GM21367 (cell line): ENCODE data around the gene MTMR12.
"Not testable (repeated sequence)": the region's sequence is repeated elsewhere in the genome, so short reads cannot be mapped to it uniquely, and the experiment has no call there.

Source experiments
- ATAC-seq: cut with Tn5 transposase; IDR thresholded peaks from one replicate; pipeline ENCODE4 v1.9.1; 2021; ENCODE audit not compliant: unreplicated experiment

The MTMR12 gene

GRCh38 chr5:32233696-32234447, 78.9 kb downstream of the MTMR12 start:
- no peak for ATAC-seq

GRCh38 chr5:32233220-32233695, 79.5 kb downstream of the MTMR12 start:
- no peak for ATAC-seq

GRCh38 chr5:32232441-32233219, 80.1 kb downstream of the MTMR12 start:
- peak; percentile 87 for ATAC-seq

- no peak for ATAC-seq
These were observed 80.8 kb downstream of the MTMR12 start for GRCh38 chr5:32231929-32232328.

- ATAC-seq = no peak
These were observed 81.5 kb downstream of the MTMR12 start for GRCh38 chr5:32231241-32231640.

GRCh38 chr5:32230356-32231099, 82.2 kb downstream of the MTMR12 start:
- no peak for ATAC-seq

- no peak for ATAC-seq
These were observed 83.2 kb downstream of the MTMR12 start for GRCh38 chr5:32229586-32229985.

GRCh38 chr5:32228816-32229215, 83.9 kb downstream of the MTMR12 start:
- ATAC-seq = no peak

GRCh38 chr5:32225445-32225844, 87.3 kb downstream of the MTMR12 start:
- ATAC-seq = no peak

- ATAC-seq = no peak
These were observed 88.6 kb downstream of the MTMR12 start for GRCh38 chr5:32223972-32224609.

- ATAC-seq = no peak
These were observed 89.8 kb downstream of the MTMR12 start for GRCh38 chr5:32222723-32223470.

GRCh38 chr5:32217886-32218396, 94.8 kb downstream of the MTMR12 start:
- ATAC-seq = no peak

- ATAC-seq = not testable (repeated sequence)
These were observed 98.4 kb downstream of the MTMR12 start for GRCh38 chr5:32214344-32214743.

GRCh38 chr5:32210151-32210550, 102.6 kb downstream of the MTMR12 start:
- ATAC-seq = no peak

GRCh38 chr5:32208837-32209236, 103.9 kb downstream of the MTMR12 start:
- not testable (repeated sequence) for ATAC-seq

GRCh38 chr5:32207355-32207634, 105.4 kb downstream of the MTMR12 start:
- ATAC-seq = no peak

GRCh38 chr5:32206509-32207354, 106.0 kb downstream of the MTMR12 start:
- peak; percentile 41 for ATAC-seq

- no peak for ATAC-seq
These were observed 106.7 kb downstream of the MTMR12 start for GRCh38 chr5:32206053-32206452.

GRCh38 chr5:32202394-32202793, 110.3 kb downstream of the MTMR12 start:
- no peak for ATAC-seq
